HS-27A (cell line): ENCODE results near the gene BBX.

Experiments used
- DNase-seq: peaks from one replicate; pipeline ENCODE4 v3.0.0-alpha.2; 2012; ENCODE audit warnings: low read depth, missing footprints

Gene BBX

GRCh38 chr3:107522510-107523288 lies at the start of gene BBX:
Gene BBX, plus strand, starts transcription at chr3:107522962. Its CDS starts 187,499 bp downstream, at chr3:107710461.
- DNase-seq = peak; percentile 96

GRCh38 chr3:107476462-107476861 lies 46.3 kb upstream of the BBX start:
- no peak for DNase-seq

- no peak for DNase-seq
These were observed 35.3 kb upstream of the BBX start for GRCh38 chr3:107487490-107487889.

GRCh38 chr3:107488942-107489341 lies 33.8 kb upstream of the BBX start:
- DNase-seq = no peak

GRCh38 chr3:107493134-107493533 lies 29.6 kb upstream of the BBX start:
- DNase-seq = no peak

- DNase-seq = no peak
These were observed 25.9 kb upstream of the BBX start for GRCh38 chr3:107496855-107497254.

- DNase-seq = no peak
These were observed 24.1 kb upstream of the BBX start for GRCh38 chr3:107498646-107499045.

GRCh38 chr3:107506458-107506857 lies 16.3 kb upstream of the BBX start:
- no peak for DNase-seq

GRCh38 chr3:107508331-107508730 lies 14.4 kb upstream of the BBX start:
- no peak for DNase-seq

- DNase-seq = no peak
These were observed 10.7 kb upstream of the BBX start for GRCh38 chr3:107512108-107512507.

GRCh38 chr3:107514453-107514852 lies 8.3 kb upstream of the BBX start:
- no peak for DNase-seq

- no peak for DNase-seq
These were observed 6.3 kb upstream of the BBX start for GRCh38 chr3:107516475-107516874.

GRCh38 chr3:107520535-107520934 lies 2.2 kb upstream of the BBX start:
- no peak for DNase-seq

GRCh38 chr3:107521469-107522059 lies 1.2 kb upstream of the BBX start:
- DNase-seq = no peak

GRCh38 chr3:107523289-107523538 lies 452 bp downstream of the BBX start:
- DNase-seq = no peak

GRCh38 chr3:107523539-107524325 lies 970 bp downstream of the BBX start:
- DNase-seq = peak; percentile 36

- DNase-seq = peak; percentile 20
These were observed 1.6 kb downstream of the BBX start for GRCh38 chr3:107524326-107524840.

GRCh38 chr3:107524841-107525643 lies 2.3 kb downstream of the BBX start:
- peak; percentile 29 for DNase-seq

- peak; percentile 19 for DNase-seq
These were observed 3.0 kb downstream of the BBX start for GRCh38 chr3:107525644-107526305.

GRCh38 chr3:107531917-107532469 lies 9.2 kb downstream of the BBX start:
- no peak for DNase-seq

- DNase-seq = no peak
These were observed 18.1 kb downstream of the BBX start for GRCh38 chr3:107540857-107541256.
